ENCODE measurements around the gene SPATS2. TPM values are rescaled to one million over a fixed set of nuclear protein-coding genes. Genes with fewer than 3 reads are reported as not detected.

The SPATS2 gene
- total and polyA plus RNA-seq, 10 of the 15 experiments (the other 5 are each of a cell fraction or from before 2014, with no cell fraction given), result 9.0 to 54.2 (median 27.5) TPM

- ChIA-PET CTCF (interaction anchor here (1.3 to 18.7 kb wide), 9 partner anchors 13 to 197 kb away, joined by 3 to 712 read pairs (median 64); partner anchors contain the start of genes SPATS2 and TROAP), RAD21 (ENCODE audit: unreplicated experiment) (no interaction called here), POLR2A (no interaction called here), SMC1A (ENCODE audit: uncharacterized antibody, unreplicated experiment) (interaction anchor here (4.2 to 25.7 kb wide), 2 partner anchors 25 to 158 kb away, joined by 30 to 740 read pairs; no protein-coding TSS in a partner anchor)
- Histone ChIP-seq H3K4me1 (ENCODE audit: control insufficient read depth, insufficient read depth, low read length) (no peaks in the 10 kb centered on the region), H3K27ac (ENCODE audit: control insufficient read depth, insufficient read depth) (no peak overlapping the region), H3K4me3 (no peak overlapping the region), H3K79me2 (ENCODE audit: control insufficient read depth, insufficient read depth, low read length) (no peaks in the 10 kb centered on the region), H3K36me3 (ENCODE audit: control insufficient read depth in 2 of 2, insufficient read depth in 2 of 2, low read length in 1 of 2) (no peaks in the 10 kb centered on the region), H2AFZ (ENCODE audit: control insufficient read depth, low read depth, low read length) (no peak overlapping the region), H4K20me1 (ENCODE audit: control insufficient read depth, insufficient read depth) (no peaks in the 10 kb centered on the region), H3K9ac (ENCODE audit: control insufficient read depth, insufficient read depth, low read length) (no peak overlapping the region), H3K4me2 (ENCODE audit: control insufficient read depth, insufficient read depth) (no peak overlapping the region), H3K9me3 (replicated peaks; ENCODE audit: control insufficient read depth, insufficient read depth, low read length) (no peaks in the 10 kb centered on the region), H3K27me3 (replicated peaks in 1 of 2; ENCODE audit: control insufficient read depth in 2 of 2, insufficient read depth in 2 of 2, low read length in 1 of 2) (peaks cover 0 to 1% of the 10 kb centered on the region in 2 experiments; a peak in 1 of 4 replicates)
- DNase-seq (ENCODE audit: low read depth, low spot score), result no peak
- TF ChIP-seq ZNF384 (IDR thresholded peaks at IDR 0.05; ENCODE audit: borderline replicate concordance, low read depth, low read length) (no peak), STAT3 (IDR thresholded peaks at IDR 0.05; ENCODE audit: low read depth, low read length) (no peak), MAX (IDR thresholded peaks at IDR 0.05; ENCODE audit: low read depth, low read length) (no peak), KLF5 (IDR thresholded peaks at IDR 0.05; ENCODE audit: partially characterized antibody) (no peak), TARDBP (IDR thresholded peaks at IDR 0.05; ENCODE audit: borderline replicate concordance) (no peak), SMC3 (IDR thresholded peaks at IDR 0.05; ENCODE audit: borderline replicate concordance, low read length) (no peak)
- no TSS peak for BruUV-seq (replicated peaks)
- in situ Hi-C loops (cut with MboI), result no loop called here
- FAIRE-seq, result no peak
- no peak for ATAC-seq
- intact Hi-C loops (cut with micrococcal nuclease; ENCODE audit: unreplicated experiment), result no loop called here
- 84% methylated on average over 10 of the region's 10 CpGs for WGBS (ENCODE audit: insufficient coverage, insufficient replicate concordance, low lambda C conversion rate, missing lambda C conversion rate)
Observed at GRCh38 chr12:49355913-49356312, 11.3 kb upstream of the SPATS2 start.
